ENCODE results near the gene WRNIP1. TPM values are rescaled to one million over a fixed set of nuclear protein-coding genes. Genes with fewer than 3 reads are reported as not detected.
A peak's percentile ranks its signal among the peaks of the same experiment; 100 is the strongest.

Gene WRNIP1
- total and polyA plus RNA-seq, 2 of the 13 experiments (the other 11 are each of a cell fraction or from before 2014, with no cell fraction given): 77.7 to 90.3 TPM

GRCh38 chr6:2765166-2765895 lies at the start of gene WRNIP1 (continued):
- no peak; the same call in 1 of the 2 replicates for TF ChIP-seq AHDC1 (CRISPR knock-in tag; IDR thresholded peaks at IDR 0.05; ENCODE audit: borderline replicate concordance)
- peak; percentile 84 for TF ChIP-seq ASH2L (IDR thresholded peaks at IDR 0.05; ENCODE audit: insufficient read length, low read depth, low read length)
- TF ChIP-seq YY1 (IDR thresholded peaks at IDR 0.05; ENCODE audit: insufficient read depth, insufficient replicate concordance, low read depth, low read length): peak; percentile 93
- no peak for TF ChIP-seq ZNF619 (CRISPR knock-in tag; IDR thresholded peaks at IDR 0.05)
- TF ChIP-seq ZNF713 (CRISPR knock-in tag; IDR thresholded peaks at IDR 0.05): no peak
- TF ChIP-seq ZFP37 (CRISPR knock-in tag; IDR thresholded peaks at IDR 0.05; ENCODE audit: borderline replicate concordance): peak; percentile 15; the same call in 1 of the 2 replicates
- no peak for TF ChIP-seq SMARCC2 (IDR thresholded peaks at IDR 0.05)
- no peak; the same call in 1 of the 2 replicates for TF ChIP-seq ZSCAN22 (CRISPR knock-in tag; IDR thresholded peaks at IDR 0.05)
- no peak; the same call in 1 of the 2 replicates for TF ChIP-seq ZNF253 (CRISPR knock-in tag; IDR thresholded peaks at IDR 0.05; ENCODE audit: borderline replicate concordance)
- TF ChIP-seq KMT2B (CRISPR knock-in tag; IDR thresholded peaks at IDR 0.05): no peak
- TF ChIP-seq STAT5B (CRISPR knock-in tag; IDR thresholded peaks at IDR 0.05): no peak
- no peak; the same call in 1 of the 2 replicates for TF ChIP-seq ZKSCAN1 (IDR thresholded peaks at IDR 0.05; ENCODE audit: low read length)
- TF ChIP-seq ZNF335 (CRISPR knock-in tag; IDR thresholded peaks at IDR 0.05): no peak
- peak; percentile 91 for TF ChIP-seq HNRNPLL (IDR thresholded peaks at IDR 0.05; ENCODE audit: low read depth, low read length, poor library complexity, severe bottlenecking)
- peak; percentile 54; the same call in 1 of the 2 replicates for TF ChIP-seq ZNF704 (CRISPR knock-in tag; IDR thresholded peaks at IDR 0.05; ENCODE audit: borderline replicate concordance)
- peak; percentile 87 for TF ChIP-seq NR2C2 (CRISPR knock-in tag; IDR thresholded peaks at IDR 0.05; ENCODE audit: borderline replicate concordance)
- TF ChIP-seq ZBTB46 (CRISPR knock-in tag; IDR thresholded peaks at IDR 0.05; ENCODE audit: borderline replicate concordance): no peak
- TF ChIP-seq ZNF564 (CRISPR knock-in tag; IDR thresholded peaks at IDR 0.05): peak; percentile 84; the same call in 1 of the 2 replicates
- no peak for TF ChIP-seq TBL1XR1 (IDR thresholded peaks at IDR 0.05; ENCODE audit: borderline replicate concordance, low read length, partially characterized antibody)

Measured in HepG2 (cell line).